Epithelial cell of esophagus (primary cell): Measurements from ENCODE around the gene AMBRA1.

ENCODE experiments used
- DNase-seq: peaks from one replicate; pipeline ENCODE4 v3.0.0; 2010; ENCODE audit warnings: low read depth
- H3K4me3 ChIP-seq: 2 replicates; pipeline ENCODE4 v1.5.1; 2011; ENCODE audit warnings: mild to moderate bottlenecking, low read length, control low read depth
- TF ChIP-seq, protein P1 (sequence below): IDR thresholded peaks from 2 replicates; pipeline ENCODE4 v1.5.1; 2011; ENCODE audit warnings: low read depth, mild to moderate bottlenecking, low read length, control low read depth, inconsistent platforms; ENCODE audit not compliant: insufficient read depth; ENCODE audit errors: missing control alignments

Gene AMBRA1

DNA sequence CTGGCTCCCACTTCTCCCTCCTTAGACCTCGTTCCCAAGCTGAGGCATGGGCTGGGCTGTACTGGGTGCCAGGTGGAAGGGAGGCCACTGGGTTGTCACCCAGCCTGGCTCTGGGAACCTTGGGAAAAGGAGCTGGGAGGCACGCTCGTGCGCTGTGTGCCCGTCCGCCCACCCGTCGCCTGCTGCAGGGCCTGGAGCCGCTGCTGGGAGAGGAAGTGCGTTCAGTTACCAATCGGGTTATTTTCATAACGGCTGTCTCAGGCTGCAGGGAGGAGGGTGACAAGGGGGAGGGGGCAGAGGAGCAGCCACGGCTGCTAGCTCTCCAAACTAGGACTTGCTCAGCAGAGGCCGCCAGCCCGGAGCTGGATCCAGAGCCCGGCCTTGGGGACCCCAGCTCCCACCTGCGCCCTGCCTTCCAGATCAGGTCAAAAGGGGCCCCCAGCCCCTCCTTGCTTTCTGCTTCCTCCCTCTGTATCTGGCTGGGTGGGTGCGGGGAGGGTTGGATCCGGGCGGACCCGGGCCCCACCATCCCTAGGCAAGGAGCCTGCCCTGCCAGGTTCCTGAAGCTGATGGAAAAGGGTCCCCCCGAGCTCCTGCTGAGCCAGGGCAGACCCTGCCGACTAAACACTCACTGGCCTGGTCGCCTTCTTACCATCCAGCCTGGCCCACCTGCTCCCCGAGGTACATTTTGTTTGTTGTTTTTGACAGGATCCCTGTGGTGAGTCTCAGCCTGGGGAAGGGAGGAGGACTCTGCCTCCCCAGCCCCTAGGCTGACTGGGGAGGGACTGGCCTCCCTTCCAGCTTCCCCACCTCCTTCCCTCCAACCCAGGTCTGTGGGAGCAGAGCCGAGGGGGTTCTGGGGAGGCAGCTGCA lies 232.3 kb downstream of the AMBRA1 start:
- no peak overlapping the region for H3K4me3 ChIP-seq
- DNase-seq = no peak
- TF ChIP-seq, protein P1, sequence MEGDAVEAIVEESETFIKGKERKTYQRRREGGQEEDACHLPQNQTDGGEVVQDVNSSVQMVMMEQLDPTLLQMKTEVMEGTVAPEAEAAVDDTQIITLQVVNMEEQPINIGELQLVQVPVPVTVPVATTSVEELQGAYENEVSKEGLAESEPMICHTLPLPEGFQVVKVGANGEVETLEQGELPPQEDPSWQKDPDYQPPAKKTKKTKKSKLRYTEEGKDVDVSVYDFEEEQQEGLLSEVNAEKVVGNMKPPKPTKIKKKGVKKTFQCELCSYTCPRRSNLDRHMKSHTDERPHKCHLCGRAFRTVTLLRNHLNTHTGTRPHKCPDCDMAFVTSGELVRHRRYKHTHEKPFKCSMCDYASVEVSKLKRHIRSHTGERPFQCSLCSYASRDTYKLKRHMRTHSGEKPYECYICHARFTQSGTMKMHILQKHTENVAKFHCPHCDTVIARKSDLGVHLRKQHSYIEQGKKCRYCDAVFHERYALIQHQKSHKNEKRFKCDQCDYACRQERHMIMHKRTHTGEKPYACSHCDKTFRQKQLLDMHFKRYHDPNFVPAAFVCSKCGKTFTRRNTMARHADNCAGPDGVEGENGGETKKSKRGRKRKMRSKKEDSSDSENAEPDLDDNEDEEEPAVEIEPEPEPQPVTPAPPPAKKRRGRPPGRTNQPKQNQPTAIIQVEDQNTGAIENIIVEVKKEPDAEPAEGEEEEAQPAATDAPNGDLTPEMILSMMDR = no peak

DNA sequence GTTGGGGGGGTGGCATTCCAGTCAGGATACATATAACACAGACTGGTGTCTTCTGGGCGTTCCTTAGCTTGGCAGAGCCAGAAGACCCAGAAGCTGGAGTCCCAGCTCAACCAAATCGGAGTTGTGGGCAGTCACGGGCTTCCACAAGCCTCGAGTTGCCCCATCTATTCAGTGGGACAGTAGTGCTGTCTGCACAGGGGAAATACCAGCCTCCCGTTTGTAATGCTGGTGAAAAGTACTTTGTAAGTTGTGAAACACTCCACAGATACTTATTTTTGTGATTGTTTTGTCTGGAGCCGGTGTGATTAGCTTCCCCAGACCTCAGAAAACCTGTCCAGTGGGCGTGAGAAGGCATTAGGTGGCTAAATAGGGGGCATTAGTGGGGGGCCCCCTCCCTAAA lies 232.9 kb downstream of the AMBRA1 start:
- DNase-seq = no peak
- H3K4me3 ChIP-seq = no peak overlapping the region
- TF ChIP-seq, protein P1 = no peak

DNA sequence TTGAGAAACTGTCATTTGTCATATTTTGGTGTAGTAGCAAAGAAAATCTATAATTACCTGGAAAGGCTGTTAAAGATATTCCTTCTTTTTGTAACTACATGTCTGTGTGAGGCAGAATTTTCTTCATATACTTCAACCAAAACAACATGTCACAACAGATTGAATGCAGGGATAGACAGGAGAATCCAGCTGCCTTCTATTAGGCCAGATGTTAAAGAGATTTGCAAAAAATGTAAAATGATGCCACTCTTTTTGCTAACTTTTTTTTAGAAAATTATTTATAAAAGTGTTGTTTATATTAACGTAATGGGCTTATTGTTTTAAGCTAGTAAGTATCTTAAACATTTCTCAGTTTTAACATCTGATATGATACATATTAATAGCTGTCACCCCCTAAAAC lies 233.9 kb downstream of the AMBRA1 start:
- DNase-seq = no peak
- no peak overlapping the region for H3K4me3 ChIP-seq
- TF ChIP-seq, protein P1 = no peak

DNA sequence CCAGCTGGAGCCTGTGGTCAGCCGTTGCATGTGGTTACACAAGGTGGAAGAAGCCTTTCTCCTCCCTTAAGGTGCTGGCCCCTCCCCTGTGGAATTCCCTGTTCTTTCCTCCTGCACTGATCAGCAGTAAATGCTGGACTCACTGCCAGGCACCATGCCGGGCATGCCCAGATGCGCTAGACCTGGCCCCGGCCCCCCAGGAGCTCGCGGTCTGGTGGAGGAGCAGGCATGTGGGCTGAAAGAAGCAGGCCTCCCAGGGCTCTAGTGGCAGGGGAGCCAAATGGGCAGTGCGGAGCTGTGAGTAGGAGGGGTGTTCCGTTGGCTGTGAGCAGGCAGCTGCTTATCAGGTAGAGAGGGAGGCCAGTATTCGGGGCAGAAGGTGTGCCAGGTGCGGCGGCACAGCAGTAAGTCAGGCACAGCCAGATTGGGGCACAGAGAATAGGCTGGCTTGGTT lies 236.3 kb downstream of the AMBRA1 start:
- H3K4me3 ChIP-seq = no peak overlapping the region
- TF ChIP-seq, protein P1 = no peak
- DNase-seq = peak; percentile 78

DNA sequence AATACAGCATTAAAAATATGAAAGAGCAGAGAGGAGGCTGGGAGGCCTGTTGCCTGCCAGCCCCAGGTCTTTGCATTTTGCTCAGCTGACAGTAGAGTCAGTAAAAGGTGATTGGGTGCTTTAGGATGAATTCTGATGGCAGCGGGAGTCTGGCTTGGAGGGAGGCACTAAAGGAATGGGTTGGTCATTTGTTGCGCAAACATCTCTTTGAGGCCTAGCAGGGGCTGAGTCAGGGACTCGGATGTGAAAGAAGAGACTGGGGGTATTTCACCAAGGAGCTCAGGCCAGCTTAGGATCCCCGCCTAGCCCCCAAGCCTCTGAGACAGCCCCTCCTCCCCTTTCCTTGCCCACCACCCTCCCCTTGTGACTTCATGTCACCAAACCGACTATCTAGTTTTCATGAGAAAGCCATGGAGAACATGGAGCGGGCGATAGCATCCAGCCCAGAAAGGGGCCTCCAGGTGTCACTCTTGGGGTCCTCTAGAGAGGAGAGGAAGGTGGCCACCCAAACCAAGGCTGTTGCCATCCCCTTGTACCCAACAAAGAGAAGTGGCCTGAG lies 236.8 kb downstream of the AMBRA1 start:
- peak; percentile 90 for DNase-seq
- TF ChIP-seq, protein P1 = no peak
- no peak overlapping the region for H3K4me3 ChIP-seq

DNA sequence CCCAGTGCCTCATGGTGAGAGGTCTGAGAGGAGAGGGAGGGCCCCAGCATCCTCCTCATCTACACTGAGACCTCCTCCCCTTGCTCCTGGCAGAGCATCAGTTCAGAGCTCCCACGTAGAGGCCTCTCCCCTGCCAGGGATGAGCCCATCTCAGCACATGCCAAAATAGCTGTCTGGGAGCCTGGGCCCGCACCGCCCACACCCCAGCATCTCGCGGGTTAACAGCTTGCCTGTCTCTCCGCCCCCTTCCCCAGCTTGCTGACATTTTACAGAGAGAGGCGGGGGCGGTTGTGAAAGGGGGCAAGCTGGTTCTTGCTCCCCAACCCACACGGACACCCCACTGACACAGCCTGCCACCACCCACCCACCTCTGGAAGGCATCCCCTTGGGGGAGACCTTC lies 240.1 kb downstream of the AMBRA1 start:
- DNase-seq = peak; percentile 45
- no peak overlapping the region for H3K4me3 ChIP-seq
- TF ChIP-seq, protein P1 = no peak
